ENCODE results near the gene MYO1C. TPM values are rescaled to one million over a fixed set of nuclear protein-coding genes. Genes with fewer than 3 reads are reported as not detected.

MYO1C gene
- total and polyA plus RNA-seq, 2 donors = 76.8 to 125 TPM

- no peak for DNase-seq (ENCODE audit: extremely low spot score)
- Histone ChIP-seq H3K4me1 (ENCODE audit: insufficient read depth) (no peaks in the 10 kb centered on the region), H3K36me3 (ENCODE audit: insufficient read depth) (peaks cover 2% of the 10 kb centered on the region), H3K4me3 (ENCODE audit: low read depth, low read length) (peak overlapping the region; percentile 46), H3K27ac (ENCODE audit: low read depth) (peak overlapping the region; percentile 93)
- WGBS = 21% methylated on average over 74 of the region's 74 CpGs
Measured at GRCh38 chr17:1486802-1487695, 5.4 kb downstream of the MYO1C start.

GRCh38 chr17:1485423-1486376, 6.8 kb downstream of the MYO1C start:
- Histone ChIP-seq H3K27ac (ENCODE audit: low read depth) (peak overlapping the region; percentile 90), H3K4me1 (ENCODE audit: insufficient read depth) (no peaks in the 10 kb centered on the region), H3K4me3 (ENCODE audit: low read depth, low read length) (peak overlapping the region; percentile 84), H3K36me3 (ENCODE audit: insufficient read depth) (peaks cover 2% of the 10 kb centered on the region)
- 2% methylated on average over 127 of the region's 127 CpGs for WGBS
- DNase-seq (ENCODE audit: extremely low spot score) = no peak

- 2% methylated on average over 19 of the region's 19 CpGs for WGBS
- DNase-seq (ENCODE audit: extremely low spot score) = no peak
- Histone ChIP-seq H3K4me3 (ENCODE audit: low read depth, low read length) (peak overlapping the region; percentile 84), H3K4me1 (ENCODE audit: insufficient read depth) (no peaks in the 10 kb centered on the region), H3K36me3 (ENCODE audit: insufficient read depth) (peaks cover 2% of the 10 kb centered on the region), H3K27ac (ENCODE audit: low read depth) (peak overlapping the region; percentile 90)
Measured at GRCh38 chr17:1484676-1485422, 7.6 kb downstream of the MYO1C start.

- Histone ChIP-seq H3K27ac (ENCODE audit: low read depth) (no peak overlapping the region), H3K4me3 (ENCODE audit: low read depth, low read length) (no peak overlapping the region), H3K4me1 (ENCODE audit: insufficient read depth) (no peaks in the 10 kb centered on the region), H3K36me3 (ENCODE audit: insufficient read depth) (peaks cover 2% of the 10 kb centered on the region)
- WGBS = 90% methylated on average over 29 of the region's 29 CpGs
- DNase-seq (ENCODE audit: extremely low spot score) = no peak
Measured at GRCh38 chr17:1484060-1484535, 8.4 kb downstream of the MYO1C start.

- no peak overlapping the region for H3K4me3 ChIP-seq (ENCODE audit: low read depth, low read length)
- no peaks in the 10 kb centered on the region for H3K4me1 ChIP-seq (ENCODE audit: insufficient read depth)
- peaks cover 10% of the 10 kb centered on the region for H3K36me3 ChIP-seq (ENCODE audit: insufficient read depth)
- no peak for DNase-seq (ENCODE audit: extremely low spot score)
- H3K27ac ChIP-seq (ENCODE audit: low read depth) = no peak overlapping the region
- WGBS = 70% methylated on average over 20 of the region's 20 CpGs
Measured at GRCh38 chr17:1482680-1483079, 9.8 kb downstream of the MYO1C start.

GRCh38 chr17:1481736-1482135, 10.8 kb downstream of the MYO1C start:
- H3K36me3 ChIP-seq (ENCODE audit: insufficient read depth) = peaks cover 10% of the 10 kb centered on the region
- no peak overlapping the region for H3K27ac ChIP-seq (ENCODE audit: low read depth)
- 76% methylated on average over 11 of the region's 11 CpGs for WGBS
- no peak for DNase-seq (ENCODE audit: extremely low spot score)
- H3K4me1 ChIP-seq (ENCODE audit: insufficient read depth) = no peaks in the 10 kb centered on the region
- no peak overlapping the region for H3K4me3 ChIP-seq (ENCODE audit: low read depth, low read length)

- Histone ChIP-seq H3K36me3 (ENCODE audit: insufficient read depth) (peaks cover 10% of the 10 kb centered on the region), H3K4me3 (ENCODE audit: low read depth, low read length) (no peak overlapping the region), H3K27ac (ENCODE audit: low read depth) (no peak overlapping the region), H3K4me1 (ENCODE audit: insufficient read depth) (no peaks in the 10 kb centered on the region)
- DNase-seq (ENCODE audit: extremely low spot score) = no peak
- 81% methylated on average over 18 of the region's 18 CpGs for WGBS
Measured at GRCh38 chr17:1480747-1481465, 11.6 kb downstream of the MYO1C start.

- no peaks in the 10 kb centered on the region for H3K4me1 ChIP-seq (ENCODE audit: insufficient read depth)
- 90% methylated on average over 26 of the region's 26 CpGs for WGBS
- DNase-seq (ENCODE audit: extremely low spot score) = no peak
- no peak overlapping the region for H3K27ac ChIP-seq (ENCODE audit: low read depth)
- H3K4me3 ChIP-seq (ENCODE audit: low read depth, low read length) = no peak overlapping the region
- H3K36me3 ChIP-seq (ENCODE audit: insufficient read depth) = peaks cover 9% of the 10 kb centered on the region
Measured at GRCh38 chr17:1478418-1478817, 14.1 kb downstream of the MYO1C start.

- H3K4me3 ChIP-seq (ENCODE audit: low read depth, low read length) = no peak overlapping the region
- 85% methylated on average over 15 of the region's 15 CpGs for WGBS
- no peak overlapping the region for H3K27ac ChIP-seq (ENCODE audit: low read depth)
- H3K4me1 ChIP-seq (ENCODE audit: insufficient read depth) = no peaks in the 10 kb centered on the region
- peaks cover 7% of the 10 kb centered on the region for H3K36me3 ChIP-seq (ENCODE audit: insufficient read depth)
- no peak for DNase-seq (ENCODE audit: extremely low spot score)
Measured at GRCh38 chr17:1475321-1475854, 17.1 kb downstream of the MYO1C start.

- Histone ChIP-seq H3K27ac (ENCODE audit: low read depth) (no peak overlapping the region), H3K4me1 (ENCODE audit: insufficient read depth) (no peaks in the 10 kb centered on the region), H3K4me3 (ENCODE audit: low read depth, low read length) (no peak overlapping the region), H3K36me3 (ENCODE audit: insufficient read depth) (peaks cover 7% of the 10 kb centered on the region)
- DNase-seq (ENCODE audit: extremely low spot score) = no peak
- 87% methylated on average over 31 of the region's 31 CpGs for WGBS
Measured at GRCh38 chr17:1474402-1475189, 17.9 kb downstream of the MYO1C start.

GRCh38 chr17:1473841-1474240, 18.6 kb downstream of the MYO1C start:
- Histone ChIP-seq H3K4me3 (ENCODE audit: low read depth, low read length) (no peak overlapping the region), H3K4me1 (ENCODE audit: insufficient read depth) (no peaks in the 10 kb centered on the region), H3K36me3 (ENCODE audit: insufficient read depth) (peaks cover 7% of the 10 kb centered on the region), H3K27ac (ENCODE audit: low read depth) (no peak overlapping the region)
- no peak for DNase-seq (ENCODE audit: extremely low spot score)
- WGBS = 86% methylated on average over 10 of the region's 10 CpGs

- no peak overlapping the region for H3K27ac ChIP-seq (ENCODE audit: low read depth)
- DNase-seq (ENCODE audit: extremely low spot score) = no peak
- H3K4me3 ChIP-seq (ENCODE audit: low read depth, low read length) = no peak overlapping the region
- peaks cover 1% of the 10 kb centered on the region for H3K36me3 ChIP-seq (ENCODE audit: insufficient read depth)
- WGBS = 62% methylated on average over 11 of the region's 11 CpGs
- H3K4me1 ChIP-seq (ENCODE audit: insufficient read depth) = no peaks in the 10 kb centered on the region
Measured at GRCh38 chr17:1473170-1473569, 19.3 kb downstream of the MYO1C start.

Measured in urinary bladder (tissue), 4 donors.